Measurements from ENCODE around the gene RHBDL2. TPM values are rescaled to one million over a fixed set of nuclear protein-coding genes. Genes with fewer than 3 reads are reported as not detected.

The RHBDL2 gene
- total RNA-seq, 1 experiment from 2014 or later = not detected

- TF ChIP-seq CTCF (IDR thresholded peaks at IDR 0.05 in 2 of 3, conservative IDR thresholded peaks at IDR 0.05 in 1 of 3; ENCODE audit: borderline replicate concordance in 1 of 3, insufficient read depth in 1 of 3, low read depth in 2 of 3, low read length in 2 of 3) = no peak
These were observed 81.8 kb downstream of the RHBDL2 start, which contains the start of gene RRAGC (continued) for GRCh38 chr1:38859561-38860453.

GRCh38 chr1:38858833-38859560 is 82.6 kb downstream of the RHBDL2 start:
- Histone ChIP-seq H3K4me1 (ENCODE audit: control insufficient read depth in 1 of 2, insufficient read depth in 2 of 2, low read length in 2 of 2) (peaks cover 4 to 19% of the 10 kb centered on the region in 2 experiments), H3K27me3 (ENCODE audit: insufficient read depth, low read length) (no peaks in the 10 kb centered on the region), H3K36me3 (ENCODE audit: control insufficient read depth in 1 of 2, insufficient read depth in 2 of 2, low read length in 2 of 2) (peaks cover 4 to 13% of the 10 kb centered on the region in 2 experiments; a peak in 3 of 4 replicates), H3K27ac (ENCODE audit: low read depth, low read length) (peak overlapping the region; percentile 61), H3K9me3 (ENCODE audit: control insufficient read depth in 1 of 2, insufficient read depth in 1 of 2, low read depth in 1 of 2, low read length in 2 of 2) (no peaks in the 10 kb centered on the region), H3K9me2 (ENCODE audit: insufficient read depth) (no peaks in the 10 kb centered on the region), H2AFZ (ENCODE audit: low read depth, low read length, poor library complexity, severe bottlenecking) (no peak overlapping the region), H3K9ac (ENCODE audit: low read length) (peak overlapping the region; percentile 61), H4K20me1 (ENCODE audit: insufficient read depth) (no peaks in the 10 kb centered on the region), H3K79me2 (ENCODE audit: insufficient read depth, low read length) (peaks cover 16% of the 10 kb centered on the region; the same call in 1 of the 2 replicates), H3K4me3 (replicated peaks in 1 of 2; ENCODE audit: low read depth in 1 of 2, low read length in 2 of 2) (peak overlapping the region; percentile 73 to 93), H3K4me2 (ENCODE audit: low read length) (peak overlapping the region; percentile 99)
- ChIA-PET RAD21 (ENCODE audit: low non-redundant PET in 1 of 2, low total read pairs in 2 of 2, uncharacterized antibody in 2 of 2, unreplicated experiment in 2 of 2) (no interaction called here), POLR2A (interaction anchor here (0.8 kb wide), 1 partner anchor 15 kb away, joined by 3 read pairs; no protein-coding TSS in a partner anchor), CTCF (interaction anchor here (1.0 kb wide), 1 partner anchor 869 kb away, joined by 3 read pairs; no protein-coding TSS in a partner anchor)
- peak; percentile 21 for DNase-seq (ENCODE audit: low read depth, low spot score)
- ATAC-seq = peak; percentile 41
- intact Hi-C loops (cut with micrococcal nuclease) = no loop called here
- TF ChIP-seq ELF1 (IDR thresholded peaks at IDR 0.05; ENCODE audit: borderline replicate concordance, low read depth) (no peak), POLR2AphosphoS5 (IDR thresholded peaks at IDR 0.05; ENCODE audit: low read depth, low read length) (0 out of 2 replicates have a peak, but pooled peaks have one; percentile 6), ATF3 (IDR thresholded peaks at IDR 0.05) (no peak), SIN3A (IDR thresholded peaks at IDR 0.05; ENCODE audit: low read depth) (no peak; the same call in 1 of the 2 replicates), TCF7L2 (IDR thresholded peaks at IDR 0.05; ENCODE audit: borderline replicate concordance, extremely low read depth, insufficient read depth, insufficient read length) (no peak), EZH2 (IDR thresholded peaks at IDR 0.05) (no peak), CBX3 (IDR thresholded peaks at IDR 0.05; ENCODE audit: low read depth) (no peak), RAD21 (IDR thresholded peaks at IDR 0.05; ENCODE audit: low read depth) (no peak)
- BruUV-seq (replicated peaks) = no TSS peak
